ENCODE measurements around the gene STX2.

STX2 gene

GRCh38 chr12:130804216-130804615 lies 34.8 kb downstream of the STX2 start:
- H3K4me3 ChIP-seq (replicated peaks; ENCODE audit: low read depth, low read length), result no peak overlapping the region
- DNase-seq (ENCODE audit: low read depth), result no peak
- TF ChIP-seq, protein P1, sequence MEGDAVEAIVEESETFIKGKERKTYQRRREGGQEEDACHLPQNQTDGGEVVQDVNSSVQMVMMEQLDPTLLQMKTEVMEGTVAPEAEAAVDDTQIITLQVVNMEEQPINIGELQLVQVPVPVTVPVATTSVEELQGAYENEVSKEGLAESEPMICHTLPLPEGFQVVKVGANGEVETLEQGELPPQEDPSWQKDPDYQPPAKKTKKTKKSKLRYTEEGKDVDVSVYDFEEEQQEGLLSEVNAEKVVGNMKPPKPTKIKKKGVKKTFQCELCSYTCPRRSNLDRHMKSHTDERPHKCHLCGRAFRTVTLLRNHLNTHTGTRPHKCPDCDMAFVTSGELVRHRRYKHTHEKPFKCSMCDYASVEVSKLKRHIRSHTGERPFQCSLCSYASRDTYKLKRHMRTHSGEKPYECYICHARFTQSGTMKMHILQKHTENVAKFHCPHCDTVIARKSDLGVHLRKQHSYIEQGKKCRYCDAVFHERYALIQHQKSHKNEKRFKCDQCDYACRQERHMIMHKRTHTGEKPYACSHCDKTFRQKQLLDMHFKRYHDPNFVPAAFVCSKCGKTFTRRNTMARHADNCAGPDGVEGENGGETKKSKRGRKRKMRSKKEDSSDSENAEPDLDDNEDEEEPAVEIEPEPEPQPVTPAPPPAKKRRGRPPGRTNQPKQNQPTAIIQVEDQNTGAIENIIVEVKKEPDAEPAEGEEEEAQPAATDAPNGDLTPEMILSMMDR (IDR thresholded peaks at IDR 0.05; ENCODE audit: low read length, missing control alignments), result no peak

DNA sequence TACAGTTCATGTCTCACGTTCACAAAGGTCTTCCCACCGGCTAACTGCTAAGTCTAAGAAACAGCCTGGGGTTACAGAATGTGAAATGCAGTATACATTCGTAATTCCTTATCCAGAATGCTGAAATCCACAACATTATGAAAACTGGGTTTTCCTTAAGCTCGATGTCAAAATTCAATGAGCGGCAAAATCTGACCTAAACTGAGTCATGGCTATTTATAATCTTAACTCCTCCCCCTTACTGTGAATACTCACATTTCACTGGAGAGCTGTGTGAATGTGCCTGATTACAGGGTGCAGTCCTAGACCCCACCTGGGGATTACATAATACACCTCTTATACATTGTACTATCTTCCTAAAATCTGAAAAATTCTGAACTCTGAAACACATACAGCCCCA lies 35.3 kb downstream of the STX2 start:
- DNase-seq (ENCODE audit: low read depth), result peak; percentile 25
- H3K4me3 ChIP-seq (replicated peaks; ENCODE audit: low read depth, low read length), result no peak overlapping the region

GRCh38 chr12:130800312-130800711 lies 38.7 kb downstream of the STX2 start:
- TF ChIP-seq, protein P1 (IDR thresholded peaks at IDR 0.05; ENCODE audit: low read length, missing control alignments), result no peak
- H3K4me3 ChIP-seq (replicated peaks; ENCODE audit: low read depth, low read length), result no peak overlapping the region
- DNase-seq (ENCODE audit: low read depth), result no peak

More for the DNA sequence above, 35.3 kb downstream of the STX2 start:
- TF ChIP-seq, protein P1 (IDR thresholded peaks at IDR 0.05; ENCODE audit: low read length, missing control alignments), result no peak

GRCh38 chr12:130799051-130799450 lies 40.0 kb downstream of the STX2 start:
- TF ChIP-seq, protein P1 (IDR thresholded peaks at IDR 0.05; ENCODE audit: low read length, missing control alignments), result no peak
- no peak overlapping the region for H3K4me3 ChIP-seq (replicated peaks; ENCODE audit: low read depth, low read length)
- DNase-seq (ENCODE audit: low read depth), result no peak

- DNase-seq (ENCODE audit: low read depth), result no peak
- TF ChIP-seq, protein P1 (IDR thresholded peaks at IDR 0.05; ENCODE audit: low read length, missing control alignments), result no peak
- H3K4me3 ChIP-seq (replicated peaks; ENCODE audit: low read depth, low read length), result no peak overlapping the region
Observed at GRCh38 chr12:130796985-130797686, 41.9 kb downstream of the STX2 start.

GRCh38 chr12:130795906-130796305 lies 43.1 kb downstream of the STX2 start:
- TF ChIP-seq, protein P1 (IDR thresholded peaks at IDR 0.05; ENCODE audit: low read length, missing control alignments), result no peak
- DNase-seq (ENCODE audit: low read depth), result no peak
- no peak overlapping the region for H3K4me3 ChIP-seq (replicated peaks; ENCODE audit: low read depth, low read length)

- TF ChIP-seq, protein P1 (IDR thresholded peaks at IDR 0.05; ENCODE audit: low read length, missing control alignments), result no peak
- no peak overlapping the region for H3K4me3 ChIP-seq (replicated peaks; ENCODE audit: low read depth, low read length)
- no peak for DNase-seq (ENCODE audit: low read depth)
Observed at GRCh38 chr12:130793554-130793849, 45.5 kb downstream of the STX2 start.

Data from fibroblast of pulmonary artery (primary cell).